Mammary epithelial cell (primary cell): ENCODE results near the gene RNU2-1.

ENCODE experiments used
- EZH2 ChIP-seq: IDR thresholded peaks from 2 replicates; pipeline ENCODE4 v1.6.1; 2012; ENCODE audit warnings: low read length, inconsistent platforms, borderline replicate concordance
- TF ChIP-seq, protein P1 (sequence below), 2 donors: IDR thresholded peaks in 1 of 2; conservative IDR thresholded peaks in 1 of 2; 2 replicates each; pipeline ENCODE4 v1.5.1; 2011 to 2012; ENCODE audit warnings: inconsistent platforms in 2 of 2, low read length in 2 of 2, mild to moderate bottlenecking in 2 of 2, control low read depth in 1 of 2, low read depth in 1 of 2; ENCODE audit not compliant: insufficient read depth in 1 of 2; ENCODE audit errors: extremely low read depth in 1 of 2

DNA sequence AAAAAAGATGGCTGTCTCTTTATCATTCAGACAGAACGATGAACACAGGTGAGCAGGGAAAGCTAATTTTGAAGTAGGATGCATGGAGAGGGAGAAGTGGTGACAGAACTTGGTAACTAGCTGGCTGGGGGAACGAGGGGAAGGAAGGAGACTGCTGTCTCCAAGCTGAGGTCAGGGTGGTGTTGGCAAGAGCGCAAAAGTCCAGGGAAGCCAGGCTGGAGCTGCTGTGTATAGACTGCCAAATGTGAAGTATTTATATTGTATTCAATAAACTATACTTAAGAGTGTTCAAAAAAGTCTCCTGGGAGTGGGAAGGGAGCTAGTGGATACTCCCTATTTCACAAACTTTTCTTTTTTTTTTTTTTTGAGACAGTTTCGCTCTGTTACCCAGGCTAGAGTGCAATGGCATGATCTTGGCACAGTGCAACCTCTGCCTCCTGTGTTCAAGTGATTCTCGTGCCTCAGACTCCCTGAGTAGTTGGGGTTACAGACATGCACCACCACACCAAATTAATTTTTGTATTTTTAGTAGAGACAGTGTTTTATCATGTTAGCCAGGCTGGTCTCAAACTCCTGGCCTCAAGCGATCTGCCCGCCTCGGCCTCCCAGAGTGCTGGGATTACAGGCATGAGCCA lies 13.9 kb downstream of the RNU2-1 start:
- TF ChIP-seq, protein P1, sequence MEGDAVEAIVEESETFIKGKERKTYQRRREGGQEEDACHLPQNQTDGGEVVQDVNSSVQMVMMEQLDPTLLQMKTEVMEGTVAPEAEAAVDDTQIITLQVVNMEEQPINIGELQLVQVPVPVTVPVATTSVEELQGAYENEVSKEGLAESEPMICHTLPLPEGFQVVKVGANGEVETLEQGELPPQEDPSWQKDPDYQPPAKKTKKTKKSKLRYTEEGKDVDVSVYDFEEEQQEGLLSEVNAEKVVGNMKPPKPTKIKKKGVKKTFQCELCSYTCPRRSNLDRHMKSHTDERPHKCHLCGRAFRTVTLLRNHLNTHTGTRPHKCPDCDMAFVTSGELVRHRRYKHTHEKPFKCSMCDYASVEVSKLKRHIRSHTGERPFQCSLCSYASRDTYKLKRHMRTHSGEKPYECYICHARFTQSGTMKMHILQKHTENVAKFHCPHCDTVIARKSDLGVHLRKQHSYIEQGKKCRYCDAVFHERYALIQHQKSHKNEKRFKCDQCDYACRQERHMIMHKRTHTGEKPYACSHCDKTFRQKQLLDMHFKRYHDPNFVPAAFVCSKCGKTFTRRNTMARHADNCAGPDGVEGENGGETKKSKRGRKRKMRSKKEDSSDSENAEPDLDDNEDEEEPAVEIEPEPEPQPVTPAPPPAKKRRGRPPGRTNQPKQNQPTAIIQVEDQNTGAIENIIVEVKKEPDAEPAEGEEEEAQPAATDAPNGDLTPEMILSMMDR (conservative IDR thresholded peaks at IDR 0.05 in 1 of 2, IDR thresholded peaks at IDR 0.05 in 1 of 2; ENCODE audit: extremely low read depth in 1 of 2, insufficient read depth in 1 of 2, low read depth in 1 of 2, low read length in 2 of 2): no peak
- TF ChIP-seq EZH2: no peak
